NCI-H2081 (cell line): Measurements from ENCODE around the gene FOXR2.

Experiments used
- DNase-seq, 2 experiments: peaks; one replicate each; lab custom pipeline; 2025; lab: John Stamatoyannopoulos, UW

FOXR2 gene

GRCh38 chrX:55623100-55623499 is at the start of gene FOXR2:
TSS of gene FOXR2 (plus strand) at chrX:55623400. CDS start at chrX:55623712, 312 bp downstream.
- no peak for DNase-seq

- no peak for DNase-seq
Measured at GRCh38 chrX:55579115-55579514, 44.1 kb upstream of the FOXR2 start.

- DNase-seq, result no peak
Measured at GRCh38 chrX:55582447-55582846, 40.8 kb upstream of the FOXR2 start.

- DNase-seq, result no peak
Measured at GRCh38 chrX:55593296-55593695, 29.9 kb upstream of the FOXR2 start.

GRCh38 chrX:55593756-55594257 is 29.4 kb upstream of the FOXR2 start:
- no peak for DNase-seq

GRCh38 chrX:55598333-55598732 is 24.9 kb upstream of the FOXR2 start:
- DNase-seq, result no peak

GRCh38 chrX:55619547-55619946 is 3.7 kb upstream of the FOXR2 start:
- DNase-seq, result no peak

GRCh38 chrX:55624403-55624802 is 1.2 kb downstream of the FOXR2 start:
- no peak for DNase-seq

- no peak for DNase-seq
Measured at GRCh38 chrX:55636109-55636508, 12.9 kb downstream of the FOXR2 start.

GRCh38 chrX:55638933-55639332 is 15.7 kb downstream of the FOXR2 start:
- DNase-seq, result no peak

GRCh38 chrX:55640854-55641253 is 17.7 kb downstream of the FOXR2 start:
- no peak for DNase-seq

- no peak for DNase-seq
Measured at GRCh38 chrX:55648434-55648833, 25.2 kb downstream of the FOXR2 start.

GRCh38 chrX:55659931-55660330 is 36.7 kb downstream of the FOXR2 start:
- DNase-seq, result no peak

GRCh38 chrX:55663584-55663983 is 40.4 kb downstream of the FOXR2 start:
- no peak for DNase-seq

- no peak for DNase-seq
Measured at GRCh38 chrX:55668084-55668483, 44.9 kb downstream of the FOXR2 start.
